ENCODE results near the gene NOL4L.
"Not testable (repeated sequence)": the region's sequence is repeated elsewhere in the genome, so short reads cannot be mapped to it uniquely, and the experiment has no call there.

Gene NOL4L

DNA sequence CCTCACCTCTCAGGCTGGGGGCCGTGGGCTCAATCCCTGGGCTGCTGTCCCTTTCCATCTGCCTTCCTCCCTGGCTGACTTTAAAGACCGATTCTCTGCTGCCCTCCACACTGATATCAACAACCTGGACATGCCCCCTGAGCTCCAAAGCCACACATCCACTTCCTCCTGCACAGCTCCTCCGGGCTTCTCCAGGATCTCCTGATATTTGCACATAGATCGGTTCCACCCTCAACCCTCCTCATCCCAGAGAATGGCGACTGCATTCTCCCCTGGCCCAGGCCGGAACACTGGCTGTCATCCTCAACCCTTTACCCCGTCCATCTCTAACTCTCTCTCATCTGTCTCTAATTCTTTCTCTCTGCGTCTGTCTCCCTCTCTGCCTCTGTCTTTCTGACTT lies 21.0 kb upstream of the NOL4L start:
- no peak overlapping the region for H3K9ac ChIP-seq (ENCODE audit: low read depth, low read length)
- H3K27ac ChIP-seq (ENCODE audit: low read depth, low read length), result no peak overlapping the region
- no peak overlapping the region for H3K4me3 ChIP-seq (ENCODE audit: low read length)
- H3K36me3 ChIP-seq (ENCODE audit: insufficient read depth, low read length), result no peaks in the 10 kb centered on the region
- H3K9me3 ChIP-seq (ENCODE audit: insufficient read depth, low read depth, low read length), result no peaks in the 10 kb centered on the region
- H3K4me1 ChIP-seq (ENCODE audit: insufficient read depth, low read length), result peaks cover 11% of the 10 kb centered on the region
- 78% methylated on average over 8 of the region's 8 CpGs for WGBS
- peaks cover 6% of the 10 kb centered on the region; the same call in 1 of the 2 replicates for H3K27me3 ChIP-seq (ENCODE audit: insufficient read depth, low read length)

DNA sequence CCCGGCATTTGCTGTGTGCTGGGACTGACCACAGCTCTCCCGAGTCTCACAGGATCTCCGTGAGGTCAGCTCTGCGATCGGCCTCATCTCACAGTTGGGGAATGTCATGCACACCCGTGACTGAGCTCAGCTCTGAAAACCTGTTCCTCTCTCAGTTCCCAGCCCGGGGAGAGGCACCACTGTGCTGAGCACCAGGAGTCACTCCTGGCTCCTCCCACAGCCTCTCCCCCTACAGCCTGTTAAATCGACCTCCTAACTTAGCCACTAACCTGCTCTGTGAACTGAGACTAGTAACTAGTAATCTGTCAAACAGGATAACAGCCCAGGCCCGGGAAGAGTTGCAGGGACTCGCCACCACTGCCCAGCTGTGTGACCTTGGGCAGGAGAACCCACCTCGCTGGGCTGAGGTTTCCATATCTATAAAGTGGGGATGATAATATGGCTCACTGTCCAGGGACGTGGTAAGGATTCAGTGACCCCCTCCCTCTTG lies 20.1 kb upstream of the NOL4L start:
- Histone ChIP-seq H3K27ac (ENCODE audit: low read depth, low read length) (no peak overlapping the region), H3K9me3 (ENCODE audit: insufficient read depth, low read depth, low read length) (no peaks in the 10 kb centered on the region), H3K4me1 (ENCODE audit: insufficient read depth, low read length) (peaks cover 11% of the 10 kb centered on the region), H3K4me3 (ENCODE audit: low read length) (no peak overlapping the region), H3K36me3 (ENCODE audit: insufficient read depth, low read length) (no peaks in the 10 kb centered on the region), H3K9ac (ENCODE audit: low read depth, low read length) (no peak overlapping the region), H3K27me3 (ENCODE audit: insufficient read depth, low read length) (peaks cover 6% of the 10 kb centered on the region; the same call in 1 of the 2 replicates)
- WGBS, result 64% methylated on average over 12 of the region's 12 CpGs

DNA sequence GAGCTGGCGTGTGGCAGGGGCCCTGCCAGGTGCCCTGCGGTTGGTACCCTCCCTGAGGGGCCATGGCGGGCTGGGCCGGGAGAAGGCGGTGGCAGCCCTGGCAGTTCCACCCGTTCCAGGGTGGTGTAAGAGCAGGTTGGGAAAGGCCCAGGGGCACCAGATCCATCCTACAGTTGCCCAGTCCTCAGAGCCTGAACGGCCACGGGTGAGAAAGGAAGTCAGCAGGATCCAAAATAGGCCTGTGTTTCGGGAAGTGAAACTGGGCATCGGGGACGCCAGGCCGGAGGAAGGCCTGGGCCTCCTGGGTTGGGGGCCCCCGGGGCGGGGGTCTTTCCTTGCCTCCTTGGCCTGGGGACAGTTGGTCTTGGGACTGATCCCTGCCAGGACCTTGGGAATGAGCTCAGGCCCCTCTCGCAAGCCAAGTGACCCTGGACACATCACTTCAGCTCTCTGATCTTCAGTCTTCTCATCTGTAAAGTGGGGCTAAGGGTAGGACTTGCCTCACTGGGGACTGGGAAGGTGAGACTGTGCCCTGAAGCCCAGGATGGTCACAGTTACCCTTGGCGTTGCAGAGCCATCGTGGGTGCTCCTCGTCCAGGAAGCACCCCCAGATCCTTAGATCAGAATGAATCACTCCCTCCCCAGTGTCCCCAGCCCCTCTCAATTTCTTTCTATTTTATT lies 18.1 kb upstream of the NOL4L start:
- Histone ChIP-seq H3K27ac (ENCODE audit: low read depth, low read length) (no peak overlapping the region), H3K4me3 (ENCODE audit: low read length) (no peak overlapping the region), H3K4me1 (ENCODE audit: insufficient read depth, low read length) (peaks cover 11% of the 10 kb centered on the region), H3K9me3 (ENCODE audit: insufficient read depth, low read depth, low read length) (no peaks in the 10 kb centered on the region), H3K36me3 (ENCODE audit: insufficient read depth, low read length) (no peaks in the 10 kb centered on the region), H3K27me3 (ENCODE audit: insufficient read depth, low read length) (peaks cover 6% of the 10 kb centered on the region; the same call in 1 of the 2 replicates), H3K9ac (ENCODE audit: low read depth, low read length) (no peak overlapping the region)
- WGBS, result 93% methylated on average over 18 of the region's 18 CpGs

DNA sequence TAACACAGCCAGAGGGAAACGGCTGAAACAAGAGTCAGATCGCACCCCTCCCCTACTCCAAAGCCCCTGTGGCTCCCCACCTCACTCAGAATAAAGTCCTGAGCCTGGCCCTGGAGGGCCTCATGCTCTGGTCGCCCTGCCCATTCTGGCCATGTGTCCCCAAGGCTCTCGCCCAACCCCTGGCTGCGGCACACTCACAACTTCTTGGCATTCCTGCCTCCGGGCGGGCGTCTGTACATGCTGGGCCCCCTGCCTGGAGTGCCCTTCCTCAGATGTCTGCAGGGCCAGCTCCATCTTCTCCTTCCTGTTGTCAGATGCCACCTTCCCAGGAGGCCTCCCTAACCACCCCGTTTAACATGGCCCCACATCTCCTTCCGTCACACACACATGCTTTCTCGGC lies 17.1 kb upstream of the NOL4L start:
- Histone ChIP-seq H3K27me3 (ENCODE audit: insufficient read depth, low read length) (peaks cover 6% of the 10 kb centered on the region; the same call in 1 of the 2 replicates), H3K36me3 (ENCODE audit: insufficient read depth, low read length) (no peaks in the 10 kb centered on the region), H3K4me3 (ENCODE audit: low read length) (no peak overlapping the region), H3K27ac (ENCODE audit: low read depth, low read length) (no peak overlapping the region), H3K9me3 (ENCODE audit: insufficient read depth, low read depth, low read length) (no peaks in the 10 kb centered on the region), H3K9ac (ENCODE audit: low read depth, low read length) (no peak overlapping the region), H3K4me1 (ENCODE audit: insufficient read depth, low read length) (peaks cover 11% of the 10 kb centered on the region)
- WGBS, result 86% methylated on average over 11 of the region's 11 CpGs

DNA sequence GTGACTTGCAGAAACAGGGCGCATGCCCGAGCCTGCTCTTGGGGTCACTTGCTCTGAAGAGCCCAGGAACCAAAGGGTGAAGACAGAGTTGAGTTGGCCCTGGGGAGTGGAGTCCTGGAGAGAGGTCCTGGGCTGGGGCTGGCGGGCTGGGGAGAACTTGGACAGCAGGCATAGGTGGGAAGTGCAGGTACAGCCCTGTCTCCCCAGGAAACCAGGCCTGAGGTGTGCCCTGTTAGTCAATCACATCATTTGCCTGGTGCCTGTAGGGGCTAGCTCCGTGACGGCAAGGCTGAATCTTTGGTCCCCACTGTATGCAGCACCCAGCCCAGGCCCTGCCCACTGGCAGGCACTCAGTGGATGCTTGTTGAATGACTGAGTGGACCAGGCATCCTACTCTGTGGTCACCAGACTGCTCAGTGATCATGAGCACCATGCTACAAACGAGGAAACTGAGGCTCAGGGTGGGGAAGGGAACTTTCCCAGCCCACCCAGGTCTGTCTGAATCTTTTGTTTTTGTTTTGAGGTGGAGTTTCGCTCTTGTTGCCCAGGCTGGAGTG lies 15.6 kb upstream of the NOL4L start:
- Histone ChIP-seq H3K9me3 (ENCODE audit: insufficient read depth, low read depth, low read length) (no peaks in the 10 kb centered on the region), H3K27me3 (ENCODE audit: insufficient read depth, low read length) (no peaks in the 10 kb centered on the region), H3K27ac (ENCODE audit: low read depth, low read length) (no peak overlapping the region), H3K36me3 (ENCODE audit: insufficient read depth, low read length) (no peaks in the 10 kb centered on the region), H3K4me1 (ENCODE audit: insufficient read depth, low read length) (peaks cover 11% of the 10 kb centered on the region), H3K9ac (ENCODE audit: low read depth, low read length) (no peak overlapping the region), H3K4me3 (ENCODE audit: low read length) (no peak overlapping the region)
- 90% methylated on average over 7 of the region's 7 CpGs for WGBS

DNA sequence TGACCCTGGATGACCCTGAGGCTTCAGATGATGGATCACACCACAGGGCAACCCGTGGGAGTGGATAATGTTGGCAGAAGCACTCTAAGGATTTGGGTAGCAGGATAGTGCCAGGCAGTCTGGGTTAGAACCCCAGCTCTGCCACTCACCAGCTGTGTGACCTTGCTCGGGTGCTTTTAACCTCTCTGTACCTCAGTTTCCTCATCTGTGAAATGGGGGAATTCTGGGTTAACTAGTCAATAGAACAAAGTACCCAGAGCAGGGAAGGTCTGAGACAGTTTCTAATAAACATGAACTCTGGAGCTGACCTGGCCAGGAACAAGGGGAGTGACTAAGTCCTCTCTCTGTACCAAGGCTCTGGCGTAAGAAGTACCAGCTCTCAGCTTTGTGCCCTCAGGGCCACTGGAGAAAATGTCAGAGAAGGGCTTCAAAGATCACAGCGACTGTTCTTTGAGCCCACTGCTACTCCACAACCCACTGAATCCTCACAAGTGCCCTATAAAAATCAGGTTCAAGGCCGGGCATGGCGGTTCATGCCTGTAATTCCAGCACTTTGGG lies 14.7 kb upstream of the NOL4L start:
- Histone ChIP-seq H3K9me3 (ENCODE audit: insufficient read depth, low read depth, low read length) (no peaks in the 10 kb centered on the region), H3K27me3 (ENCODE audit: insufficient read depth, low read length) (no peaks in the 10 kb centered on the region), H3K4me3 (ENCODE audit: low read length) (no peak overlapping the region), H3K4me1 (ENCODE audit: insufficient read depth, low read length) (peaks cover 2% of the 10 kb centered on the region; the same call in 1 of the 2 replicates), H3K27ac (ENCODE audit: low read depth, low read length) (no peak overlapping the region), H3K9ac (ENCODE audit: low read depth, low read length) (no peak overlapping the region), H3K36me3 (ENCODE audit: insufficient read depth, low read length) (no peaks in the 10 kb centered on the region)
- WGBS, result 92% methylated on average over 6 of the region's 6 CpGs

DNA sequence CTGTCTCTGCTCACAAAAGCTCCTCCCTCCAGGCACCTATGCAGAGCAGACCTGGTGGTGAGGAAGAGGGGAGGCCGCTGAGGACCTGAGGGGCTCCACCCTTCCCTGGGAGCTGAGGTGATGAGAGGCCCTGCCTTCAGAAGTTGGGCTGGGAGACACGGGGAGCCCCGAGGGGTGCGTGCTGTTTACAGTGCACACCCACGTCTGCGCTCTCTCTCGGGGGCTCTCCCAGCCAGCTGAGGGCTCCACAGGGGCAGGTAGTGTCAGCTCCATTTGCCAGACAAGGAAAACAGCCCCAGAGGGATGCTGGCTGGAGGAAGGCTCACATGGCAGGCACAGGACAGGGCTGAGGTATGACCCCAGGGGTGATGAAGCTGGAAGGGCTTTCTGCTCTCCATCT lies 13.5 kb upstream of the NOL4L start:
- H3K27ac ChIP-seq (ENCODE audit: low read depth, low read length), result no peak overlapping the region
- no peaks in the 10 kb centered on the region for H3K9me3 ChIP-seq (ENCODE audit: insufficient read depth, low read depth, low read length)
- no peaks in the 10 kb centered on the region for H3K27me3 ChIP-seq (ENCODE audit: insufficient read depth, low read length)
- H3K9ac ChIP-seq (ENCODE audit: low read depth, low read length), result no peak overlapping the region
- H3K4me3 ChIP-seq (ENCODE audit: low read length), result no peak overlapping the region
- H3K4me1 ChIP-seq (ENCODE audit: insufficient read depth, low read length), result no peaks in the 10 kb centered on the region
- H3K36me3 ChIP-seq (ENCODE audit: insufficient read depth, low read length), result no peaks in the 10 kb centered on the region
- WGBS, result 79% methylated on average over 7 of the region's 7 CpGs

DNA sequence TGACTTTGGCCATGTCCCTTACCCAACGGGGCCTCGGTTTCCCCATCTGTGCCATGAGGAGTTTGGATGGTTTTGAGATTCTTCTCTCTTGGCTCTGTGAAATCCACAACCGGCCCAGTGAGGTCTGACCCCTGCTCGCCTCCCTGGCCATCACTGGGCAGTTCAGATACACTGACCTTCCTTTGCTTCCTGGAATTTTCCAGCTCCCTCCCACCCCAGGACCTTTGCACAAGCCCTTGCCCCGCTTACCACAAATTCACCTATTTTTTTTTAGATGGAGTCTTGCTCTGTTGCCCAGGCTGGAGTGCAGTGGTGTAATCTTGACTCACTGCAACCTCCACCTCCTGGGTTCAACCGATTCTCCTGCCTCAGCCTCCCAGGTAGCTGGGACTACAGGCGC lies 12.6 kb upstream of the NOL4L start:
- Histone ChIP-seq H3K27ac (ENCODE audit: low read depth, low read length) (no peak overlapping the region), H3K4me3 (ENCODE audit: low read length) (no peak overlapping the region), H3K4me1 (ENCODE audit: insufficient read depth, low read length) (no peaks in the 10 kb centered on the region), H3K9me3 (ENCODE audit: insufficient read depth, low read depth, low read length) (no peaks in the 10 kb centered on the region), H3K27me3 (ENCODE audit: insufficient read depth, low read length) (no peaks in the 10 kb centered on the region), H3K9ac (ENCODE audit: low read depth, low read length) (no peak overlapping the region), H3K36me3 (ENCODE audit: insufficient read depth, low read length) (no peaks in the 10 kb centered on the region)
- 80% methylated on average over 7 of the region's 7 CpGs for WGBS

DNA sequence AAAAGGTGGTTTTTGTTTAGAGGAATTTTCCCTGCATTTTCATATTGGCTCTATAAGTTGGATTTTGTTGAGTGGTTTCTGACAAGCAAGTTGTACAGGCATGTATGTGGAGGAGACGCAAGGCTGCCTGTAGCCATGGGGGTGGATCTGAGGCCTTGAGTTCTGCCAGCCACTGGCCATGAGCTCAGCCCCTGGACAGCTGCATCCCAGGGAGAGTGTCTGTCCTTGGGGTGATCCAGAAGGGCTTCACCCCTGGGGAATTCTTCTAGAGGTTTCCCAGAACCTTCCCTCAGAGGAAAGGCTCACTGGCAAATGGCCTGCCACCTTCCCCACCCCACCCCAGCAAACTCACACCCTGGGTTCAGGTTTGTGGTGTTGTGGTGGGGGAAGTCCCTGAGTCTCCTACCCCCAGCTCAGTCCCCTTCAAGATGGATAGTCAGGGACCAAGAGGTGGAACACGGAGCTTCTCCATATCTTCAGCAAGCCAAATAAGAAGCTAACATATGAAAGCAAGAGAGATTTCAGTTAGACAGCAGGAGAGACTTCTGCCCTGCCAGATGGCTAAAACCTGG lies 11.6 kb upstream of the NOL4L start:
- H3K27ac ChIP-seq (ENCODE audit: low read depth, low read length), result no peak overlapping the region
- no peaks in the 10 kb centered on the region for H3K36me3 ChIP-seq (ENCODE audit: insufficient read depth, low read length)
- H3K9me3 ChIP-seq (ENCODE audit: insufficient read depth, low read depth, low read length), result no peaks in the 10 kb centered on the region
- H3K4me1 ChIP-seq (ENCODE audit: insufficient read depth, low read length), result no peaks in the 10 kb centered on the region
- 58% methylated on average over 2 of the region's 2 CpGs for WGBS
- no peak overlapping the region for H3K4me3 ChIP-seq (ENCODE audit: low read length)
- no peak overlapping the region for H3K9ac ChIP-seq (ENCODE audit: low read depth, low read length)
- H3K27me3 ChIP-seq (ENCODE audit: insufficient read depth, low read length), result no peaks in the 10 kb centered on the region

DNA sequence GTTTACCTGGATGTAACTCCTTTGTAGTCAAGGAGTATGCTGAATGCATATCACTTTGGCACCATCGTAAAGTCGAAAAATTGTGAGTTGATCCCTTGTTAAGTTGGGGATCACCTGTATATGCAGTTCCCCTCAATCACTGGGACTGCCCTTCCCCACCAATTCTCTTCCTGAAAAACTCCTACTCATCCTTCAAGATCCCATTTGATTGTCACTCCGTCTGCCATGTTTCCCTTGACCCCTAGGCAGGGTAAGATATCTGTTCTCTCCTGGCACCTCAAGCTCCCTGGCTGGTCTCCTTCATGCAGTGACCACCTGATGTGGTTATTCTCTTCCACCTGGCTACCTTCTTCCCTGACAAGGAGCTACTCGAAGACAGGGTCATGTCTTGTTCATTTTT lies 10.0 kb upstream of the NOL4L start:
- WGBS, result 91% methylated on average over 4 of the region's 4 CpGs
- Histone ChIP-seq H3K9ac (ENCODE audit: low read depth, low read length) (no peak overlapping the region), H3K4me1 (ENCODE audit: insufficient read depth, low read length) (no peaks in the 10 kb centered on the region), H3K4me3 (ENCODE audit: low read length) (no peak overlapping the region), H3K27ac (ENCODE audit: low read depth, low read length) (no peak overlapping the region), H3K36me3 (ENCODE audit: insufficient read depth, low read length) (no peaks in the 10 kb centered on the region), H3K27me3 (ENCODE audit: insufficient read depth, low read length) (no peaks in the 10 kb centered on the region), H3K9me3 (ENCODE audit: insufficient read depth, low read depth, low read length) (no peaks in the 10 kb centered on the region)

DNA sequence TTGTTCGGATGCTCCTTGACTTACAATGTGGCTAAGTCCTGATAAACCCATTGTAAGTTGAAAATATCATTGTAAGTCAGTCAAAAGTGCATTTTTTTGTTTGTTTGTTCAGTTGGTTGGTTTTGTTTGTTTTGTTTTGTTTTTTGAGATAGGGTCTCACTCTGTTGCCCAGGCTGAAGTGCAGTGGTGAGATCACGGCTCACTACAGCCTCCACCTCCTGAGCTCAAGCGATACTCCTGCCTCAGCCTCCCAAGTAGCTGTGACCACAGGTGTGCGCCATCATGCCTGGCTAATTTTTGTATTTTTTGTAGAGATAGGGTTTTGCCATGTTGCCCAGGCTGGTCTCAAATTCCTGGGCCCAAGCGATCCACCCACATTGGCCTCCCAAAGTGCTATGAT lies 9.5 kb upstream of the NOL4L start:
- not testable (repeated sequence) for H3K9ac ChIP-seq (ENCODE audit: low read depth, low read length); H3K4me3 ChIP-seq (ENCODE audit: low read length); H3K9me3 ChIP-seq (ENCODE audit: insufficient read depth, low read depth, low read length); H3K4me1 ChIP-seq (ENCODE audit: insufficient read depth, low read length); H3K36me3 ChIP-seq (ENCODE audit: insufficient read depth, low read length); H3K27ac ChIP-seq (ENCODE audit: low read depth, low read length); H3K27me3 ChIP-seq (ENCODE audit: insufficient read depth, low read length)
- WGBS, result 98% methylated on average over 5 of the region's 5 CpGs

Measured in HUES64 (cell line).